ENCODE measurements around the gene ZBTB7C.

The ZBTB7C gene

GRCh38 chr18:48387300-48387699 is 21.9 kb downstream of the ZBTB7C start:
- DNase-seq: no peak

DNA sequence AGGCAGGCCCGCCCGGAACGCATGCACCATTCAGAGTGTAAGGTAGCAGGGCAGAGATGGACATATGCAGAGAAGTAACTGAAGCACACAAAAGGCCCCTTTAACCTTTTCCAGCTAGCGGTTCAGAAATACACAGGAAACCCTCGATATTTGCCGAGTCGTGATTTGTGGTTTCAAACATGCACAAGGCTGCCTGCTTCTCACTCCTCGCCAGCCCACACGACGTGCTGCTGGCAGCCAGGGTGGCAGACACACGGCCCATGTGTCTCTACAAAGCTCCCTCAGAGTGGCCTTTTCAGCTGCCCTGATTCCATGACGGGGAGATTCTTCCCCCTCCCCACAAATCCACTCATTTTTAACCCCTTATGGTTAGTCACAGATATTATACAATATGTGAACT is 23.6 kb downstream of the ZBTB7C start:
- DNase-seq: no peak

DNA sequence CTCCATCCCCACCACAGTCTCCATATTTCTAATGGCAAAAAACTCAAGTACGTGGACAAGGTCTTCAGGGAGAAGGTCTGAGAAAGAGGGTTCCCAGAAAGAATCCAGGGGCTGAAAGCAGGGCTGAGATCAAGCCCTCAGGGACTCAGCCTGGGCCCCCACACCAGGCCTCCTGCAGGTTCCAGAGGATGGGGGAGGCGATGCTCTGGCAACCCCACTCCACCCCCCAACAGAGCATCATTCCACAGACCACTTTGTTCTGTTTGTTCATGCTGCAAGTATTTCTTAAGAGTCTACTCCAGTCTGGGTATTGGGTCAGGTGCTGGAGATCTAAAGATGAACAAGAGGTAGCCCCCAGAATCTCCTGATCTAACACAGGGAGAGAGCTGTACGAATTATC is 32.2 kb downstream of the ZBTB7C start:
- no peak for DNase-seq

DNA sequence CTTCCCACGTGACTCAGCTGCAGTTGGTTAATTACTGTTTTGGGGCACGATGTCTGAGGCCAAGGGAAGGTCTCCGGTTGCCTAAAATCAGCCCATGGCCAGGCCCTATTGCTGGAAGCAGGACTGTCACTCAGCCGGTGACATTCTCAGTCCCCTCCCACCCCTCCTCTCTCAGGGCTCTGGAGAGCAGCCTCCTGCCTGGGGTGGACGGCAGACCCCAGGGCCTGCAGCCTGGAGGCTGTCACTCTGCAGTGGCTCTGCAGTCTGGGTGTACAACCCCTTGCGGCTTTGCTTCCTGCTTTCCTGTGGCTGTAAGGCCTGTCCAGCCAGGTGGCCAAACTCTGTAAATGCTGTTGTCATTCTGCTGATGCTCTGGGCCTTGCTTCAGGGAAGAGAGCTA is 32.8 kb downstream of the ZBTB7C start:
- no peak for DNase-seq

GRCh38 chr18:48375150-48375800 is 33.9 kb downstream of the ZBTB7C start:
- no peak for DNase-seq

- no peak for DNase-seq
Observed at GRCh38 chr18:48374423-48375149, 34.6 kb downstream of the ZBTB7C start.

DNA sequence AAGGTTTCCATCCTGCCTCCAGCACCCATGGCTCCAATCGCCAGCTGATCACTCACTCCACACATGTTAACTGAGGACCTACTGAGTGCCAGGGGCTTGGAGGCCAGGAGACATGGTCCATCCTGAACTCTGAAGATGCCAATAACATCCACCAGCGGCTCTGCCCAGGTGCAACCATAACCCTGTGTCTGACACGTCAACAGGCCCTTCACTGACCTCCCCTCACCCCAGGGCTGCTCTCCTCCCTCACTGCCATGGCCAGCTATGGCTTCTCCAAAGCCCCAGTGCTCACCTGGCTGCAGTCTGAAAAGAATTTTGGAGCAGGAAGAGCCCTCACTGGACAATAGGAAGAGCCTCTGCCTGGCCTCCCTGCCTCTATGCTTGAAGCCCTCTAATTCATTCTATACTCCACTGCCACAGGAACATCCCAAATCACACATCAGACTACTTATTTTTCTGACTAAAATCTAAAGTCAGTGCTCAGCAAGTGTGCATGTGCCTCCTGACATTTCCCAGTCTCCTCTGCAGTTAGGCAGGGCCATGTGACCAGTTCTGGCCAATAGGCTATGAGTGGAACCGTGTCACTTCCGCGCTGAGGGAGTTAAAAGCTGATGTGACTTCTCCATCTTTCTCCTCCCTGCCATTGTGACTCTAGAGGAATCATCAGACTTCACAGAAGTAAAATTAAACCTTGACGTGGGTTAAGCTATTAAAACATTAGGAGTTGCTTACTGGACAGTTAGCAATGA is 37.2 kb downstream of the ZBTB7C start:
- DNase-seq: no peak

DNA sequence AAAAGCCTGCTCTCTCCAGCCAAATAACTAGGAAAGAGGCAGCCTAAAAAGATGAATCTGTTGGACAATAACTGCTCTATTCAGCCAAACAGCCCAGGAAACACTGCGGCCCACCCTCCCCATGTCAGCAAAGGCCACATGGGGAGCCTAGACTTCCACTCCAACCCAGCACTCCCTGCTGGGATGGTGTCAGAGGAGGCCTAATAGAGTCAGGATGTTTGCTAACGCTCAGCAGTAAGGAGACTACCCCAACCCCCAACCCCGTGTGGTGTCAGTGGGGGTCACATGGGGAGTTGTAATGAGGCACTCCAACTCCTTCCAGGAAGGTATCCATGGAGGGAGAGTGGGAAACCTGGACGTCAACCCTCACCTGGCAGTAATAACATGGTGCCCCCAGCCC is 41.6 kb downstream of the ZBTB7C start:
- no peak for DNase-seq

DNA sequence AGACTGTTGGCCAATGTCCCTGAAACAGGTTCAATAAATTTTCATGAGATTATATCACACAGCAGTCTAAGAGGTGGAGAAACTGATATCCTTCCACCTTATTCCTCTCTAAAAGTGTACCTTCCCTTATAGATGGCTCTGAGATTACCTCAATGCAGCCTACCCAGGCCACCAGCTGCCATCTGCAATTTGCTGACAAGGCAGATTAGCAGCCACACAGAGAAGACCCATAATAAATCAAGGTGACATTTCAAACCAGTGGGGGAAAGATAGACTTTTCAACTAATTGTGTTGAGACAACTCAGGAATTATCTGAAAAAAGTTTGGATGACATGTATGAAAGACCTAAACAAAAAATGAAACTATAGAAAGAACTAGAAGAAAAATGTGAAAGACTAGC is 43.2 kb downstream of the ZBTB7C start:
- no peak for DNase-seq

- DNase-seq: no peak
Observed at GRCh38 chr18:48364146-48364545, 45.0 kb downstream of the ZBTB7C start.

DNA sequence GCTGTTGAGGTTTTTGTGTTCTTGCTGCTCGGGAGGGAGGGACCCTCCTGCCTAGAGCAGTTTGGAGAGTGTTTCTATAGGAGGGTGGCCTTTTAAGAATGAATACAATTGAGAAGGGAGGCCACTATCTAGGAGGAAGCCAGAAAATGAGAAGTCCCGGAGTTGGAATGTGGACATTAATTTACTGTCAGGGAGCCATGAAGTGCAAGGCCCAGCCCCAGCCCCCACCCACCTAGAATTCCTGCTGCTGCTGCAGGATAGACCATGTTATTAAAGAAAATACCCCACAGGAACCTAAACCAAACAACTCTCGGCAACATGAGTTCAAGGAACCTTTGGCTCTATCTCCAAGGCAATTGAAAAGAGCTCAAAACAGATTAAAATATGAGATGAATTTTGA is 46.0 kb downstream of the ZBTB7C start:
- no peak for DNase-seq

- no peak for DNase-seq
Observed at GRCh38 chr18:48361801-48362200, 47.4 kb downstream of the ZBTB7C start.

DNA sequence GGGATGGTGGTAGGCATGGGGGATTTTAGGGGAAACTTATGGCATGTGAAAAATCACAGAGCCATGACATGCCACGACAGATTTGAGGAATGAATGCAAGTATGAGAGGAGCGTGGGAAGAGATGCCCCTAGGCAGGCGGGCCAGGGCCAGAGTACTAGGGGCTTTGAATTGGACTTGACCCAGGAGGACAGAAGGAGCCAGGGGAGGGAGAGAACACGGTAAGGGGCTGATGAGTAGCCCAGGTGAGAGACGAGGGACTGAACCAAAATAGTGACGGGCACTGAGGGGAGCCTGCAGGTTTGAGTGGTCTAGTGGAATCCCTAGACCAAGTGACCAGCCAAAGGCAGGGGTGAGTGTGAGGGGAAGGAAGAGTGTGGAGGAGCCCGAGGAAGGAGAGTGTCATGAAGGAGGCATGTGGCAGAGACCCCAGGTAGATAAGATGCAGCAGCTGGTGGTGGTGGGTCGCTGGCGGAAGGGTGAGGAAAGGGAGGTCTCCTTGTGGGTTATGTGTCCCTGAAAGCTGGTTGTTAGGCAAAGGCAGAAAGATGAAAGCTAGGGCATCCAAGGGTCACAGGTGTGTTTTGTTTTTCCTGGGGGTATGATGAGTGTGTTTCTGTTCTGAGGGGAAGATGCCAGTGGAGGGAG is 48.7 kb downstream of the ZBTB7C start:
- DNase-seq: no peak

DNA sequence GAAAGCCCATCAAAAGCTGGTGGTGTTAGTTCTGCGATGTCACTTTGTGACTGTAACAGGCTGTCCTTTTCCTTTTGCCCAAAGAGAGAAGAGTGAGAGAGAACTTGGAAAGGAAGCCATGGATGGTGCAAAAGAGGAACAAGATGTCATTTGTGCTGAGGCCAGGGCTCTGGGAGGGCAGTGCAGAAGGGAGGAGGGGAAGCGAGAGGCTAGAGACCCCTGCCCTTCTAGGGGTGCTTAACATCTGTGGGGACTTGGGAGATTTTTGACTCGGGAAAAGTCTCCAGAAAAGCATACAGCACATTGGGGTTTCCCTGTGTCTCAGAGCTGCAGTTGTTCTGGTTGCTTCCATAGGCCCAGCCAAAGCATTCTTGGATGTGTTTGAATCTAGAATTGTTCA is 49.6 kb downstream of the ZBTB7C start:
- DNase-seq: no peak

- DNase-seq: no peak
Observed at GRCh38 chr18:48358868-48359267, 50.3 kb downstream of the ZBTB7C start.

DNA sequence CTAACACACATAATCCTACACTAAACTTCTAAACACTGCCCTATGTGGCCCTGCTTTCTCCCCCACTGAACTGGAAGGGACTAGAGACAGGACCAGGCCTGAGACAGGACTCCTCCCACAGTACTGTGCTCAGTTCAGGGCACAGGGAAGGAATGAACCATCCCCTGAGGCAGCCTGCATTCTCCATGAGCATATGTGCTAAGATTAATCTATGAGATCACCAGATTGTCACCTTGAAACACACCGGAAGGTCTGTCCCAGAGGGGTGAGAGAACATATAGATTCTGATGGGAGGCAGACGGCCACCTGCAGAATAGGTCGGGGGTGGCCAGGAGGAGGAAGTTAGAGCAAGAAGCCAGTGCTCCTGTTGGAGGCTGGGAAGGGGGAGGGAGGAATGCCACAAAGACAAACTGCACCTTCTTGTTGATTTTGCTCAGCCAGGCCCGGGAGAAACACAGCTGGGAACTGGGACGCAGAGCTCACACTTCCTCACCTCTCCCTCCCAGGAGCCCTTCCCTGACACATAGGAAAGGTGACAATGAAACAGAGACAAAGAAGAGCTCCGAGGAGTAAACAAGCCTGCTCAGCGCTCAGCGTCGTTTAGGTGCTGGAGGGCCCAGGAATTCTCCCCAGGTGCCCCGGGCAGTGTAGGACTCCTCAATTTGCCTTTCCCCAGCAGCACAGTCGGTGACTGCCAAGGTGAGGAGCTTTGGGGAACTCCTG is 52.1 kb downstream of the ZBTB7C start:
- DNase-seq: no peak

- no peak for DNase-seq
Observed at GRCh38 chr18:48356151-48356745, 52.9 kb downstream of the ZBTB7C start.

- DNase-seq: no peak
Observed at GRCh38 chr18:48355276-48356115, 53.7 kb downstream of the ZBTB7C start.

- no peak for DNase-seq
Observed at GRCh38 chr18:48354746-48355260, 54.4 kb downstream of the ZBTB7C start.

GRCh38 chr18:48352051-48352755 is 57.0 kb downstream of the ZBTB7C start:
- no peak for DNase-seq
